GM12878 (cell line): ENCODE measurements around the gene ADORA2B. TPM values are rescaled to one million over a fixed set of nuclear protein-coding genes. Genes with fewer than 3 reads are reported as not detected.
A peak's percentile ranks its signal among the peaks of the same experiment; 100 is the strongest.

Source experiments
- ATAC-seq: fragments of 200-7000 bp; cut with Tn5 transposase; 3 replicates; pipeline ENCODE4 v1.9.1; 2020; ENCODE audit warnings: mild to moderate bottlenecking, moderate library complexity
- BruUV-seq: library from RNA; stranded (reverse); fragments of 400-500 nt; replicated peaks from 2 replicates; lab custom pipeline; 2021; lab: Mats Ljungman, UMichigan
- CTCF ChIA-PET: fragments of 300-600 bp; sonication (Branson Sonifier 250); formaldehyde crosslinking; extraction: SDS; loops from one replicate; lab custom pipeline; 2021; ENCODE audit warnings: inconsistent platforms; lab: Yijun Ruan, JAX
- POLR2A ChIA-PET: fragments of 350-600 bp; formaldehyde crosslinking; extraction: SDS; loops from one replicate; lab custom pipeline; 2021; ENCODE audit warnings: inconsistent platforms; lab: Charles Lee
- RAD21 ChIA-PET: fragments of 300-600 bp; sonication (Branson Sonifier 250); formaldehyde crosslinking; loops from one replicate; lab custom pipeline; 2023; ENCODE audit warnings: antibody characterized with exemption; ENCODE audit not compliant: unreplicated experiment; lab: Charles Lee
- SMC1A ChIA-PET: fragments of 300-600 bp; sonication (Branson Sonifier 250); formaldehyde crosslinking; loops from one replicate; lab custom pipeline; 2023; ENCODE audit not compliant: unreplicated experiment, uncharacterized antibody; lab: Charles Lee
- DNase-seq: peaks from one replicate; pipeline ENCODE4 v3.0.0-alpha.2; 2011; ENCODE audit warnings: low read depth, low spot score
- FAIRE-seq: peaks from 3 replicates; lab custom pipeline; 2011; peaks lifted over from hg19 to GRCh38; lab: Jason Lieb, UNC
- H2AFZ ChIP-seq: 2 replicates; pipeline ENCODE4 v1.6.0; 2011; ENCODE audit warnings: low read depth, low read length, control low read depth; ENCODE audit not compliant: control insufficient read depth
- H3K27ac ChIP-seq: 2 replicates; pipeline ENCODE4 v1.5.1; 2011; ENCODE audit warnings: control low read depth; ENCODE audit not compliant: control insufficient read depth, insufficient read depth
- H3K27me3 ChIP-seq, 2 experiments: replicated peaks in 1 of 2; 2 replicates each; pipeline versions ENCODE4 v1.6.0 to v1.6.1; 2011; ENCODE audit warnings: low read length in 1 of 2; ENCODE audit not compliant: control insufficient read depth in 2 of 2, insufficient read depth in 2 of 2
- H3K36me3 ChIP-seq, 2 experiments: 2 replicates each; pipeline ENCODE4 v1.5.1; 2011; ENCODE audit warnings: low read length in 1 of 2; ENCODE audit not compliant: control insufficient read depth in 2 of 2, insufficient read depth in 2 of 2
- H3K4me1 ChIP-seq: 2 replicates; pipeline ENCODE4 v1.6.1; 2011; ENCODE audit warnings: mild to moderate bottlenecking, low read length, moderate library complexity, mixed read lengths; ENCODE audit not compliant: control insufficient read depth, insufficient read depth
- H3K4me2 ChIP-seq: 2 replicates; pipeline ENCODE4 v1.6.0; 2011; ENCODE audit warnings: control low read depth; ENCODE audit not compliant: control insufficient read depth, insufficient read depth
- H3K4me3 ChIP-seq: fragments of 200-600 bp; sonication (generic); 2 replicates; pipeline ENCODE4 v1.5.1; 2016
- H3K79me2 ChIP-seq: 2 replicates; pipeline ENCODE4 v1.6.0; 2011; ENCODE audit warnings: low read length; ENCODE audit not compliant: control insufficient read depth, insufficient read depth
- H3K9ac ChIP-seq: 2 replicates; pipeline ENCODE4 v1.8.0; 2011; ENCODE audit warnings: low read length, control low read depth, mixed read lengths; ENCODE audit not compliant: control insufficient read depth, insufficient read depth
- H3K9me3 ChIP-seq: replicated peaks from 3 replicates; pipeline ENCODE4 v1.5.1; 2011; ENCODE audit warnings: mild to moderate bottlenecking, low read length; ENCODE audit not compliant: control insufficient read depth, insufficient read depth
- H4K20me1 ChIP-seq: 2 replicates; pipeline ENCODE4 v1.6.0; 2011; ENCODE audit not compliant: control insufficient read depth, insufficient read depth
- ATF7 ChIP-seq: fragments of 450-650 bp; IDR thresholded peaks from 2 replicates; pipeline ENCODE4 v1.6.1; 2016; ENCODE audit warnings: low read depth, mild to moderate bottlenecking
- BACH1 ChIP-seq: fragments of 450-650 bp; IDR thresholded peaks from 2 replicates; pipeline ENCODE4 v1.6.1; 2017; ENCODE audit warnings: mild to moderate bottlenecking, borderline replicate concordance
- BCL11A ChIP-seq: IDR thresholded peaks from 2 replicates; pipeline ENCODE4 v1.6.1; 2011; ENCODE audit warnings: low read depth, low read length
- CEBPB ChIP-seq, 2 experiments: fragments of 150-350 bp in 1 of 2; IDR thresholded peaks; 2 replicates each; pipeline ENCODE4 v1.6.1; 2012 to 2014; ENCODE audit warnings: low read depth in 2 of 2, low read length in 2 of 2, borderline replicate concordance in 1 of 2, inconsistent platforms in 1 of 2
- EP300 ChIP-seq, 2 experiments: fragments of 150-350 bp in 1 of 2; IDR thresholded peaks; 2 replicates each; pipeline ENCODE4 v1.6.1; 2011 to 2012; ENCODE audit warnings: low read depth in 2 of 2, low read length in 2 of 2, borderline replicate concordance in 1 of 2, improper control_type of control experiment in 1 of 2, inconsistent platforms in 1 of 2; ENCODE audit not compliant: control insufficient read depth in 1 of 2
- ESRRA ChIP-seq: IDR thresholded peaks from 2 replicates; pipeline ENCODE4 v1.6.1; 2012; ENCODE audit warnings: mild to moderate bottlenecking, low read length, improper control_type of control experiment
- ETV6 ChIP-seq, 2 experiments: fragments of 450-650 bp in 1 of 2; IDR thresholded peaks in 1 of 2; conservative IDR thresholded peaks in 1 of 2; 2 replicates each; pipeline ENCODE4 v1.6.1; 2014; ENCODE audit warnings: antibody characterized with exemption in 1 of 2, borderline replicate concordance in 1 of 2, low read depth in 1 of 2, mild to moderate bottlenecking in 1 of 2, moderate library complexity in 1 of 2
- FOXM1 ChIP-seq: IDR thresholded peaks from 2 replicates; pipeline ENCODE4 v1.6.1; 2012; ENCODE audit warnings: low read depth, mild to moderate bottlenecking, inconsistent platforms, low read length, moderate library complexity
- IKZF2 ChIP-seq, 2 experiments: fragments of 450-650 bp; IDR thresholded peaks; 2 replicates each; pipeline ENCODE4 v1.6.1; 2017; ENCODE audit warnings: mild to moderate bottlenecking in 2 of 2, moderate library complexity in 2 of 2
- MTA2 ChIP-seq: fragments of 450-650 bp; IDR thresholded peaks from 2 replicates; pipeline ENCODE4 v1.6.1; 2016; ENCODE audit warnings: low read depth, mild to moderate bottlenecking, moderate library complexity
- NFIC ChIP-seq: IDR thresholded peaks from 2 replicates; pipeline ENCODE4 v1.6.1; 2012; ENCODE audit warnings: low read depth, mild to moderate bottlenecking, inconsistent platforms, low read length, moderate library complexity
- PAX5 ChIP-seq: IDR thresholded peaks from 2 replicates; pipeline ENCODE4 v1.6.1; 2011; ENCODE audit warnings: low read depth, low read length, borderline replicate concordance
- RUNX3 ChIP-seq: IDR thresholded peaks from 2 replicates; pipeline ENCODE4 v1.6.1; 2012; ENCODE audit warnings: low read length, inconsistent platforms
- SMAD1 ChIP-seq: fragments of 450-650 bp; IDR thresholded peaks from 2 replicates; pipeline ENCODE4 v1.6.1; 2018; ENCODE audit warnings: mild to moderate bottlenecking, low read depth; ENCODE audit not compliant: partially characterized antibody
- SPI1 ChIP-seq: IDR thresholded peaks from 2 replicates; pipeline ENCODE4 v1.6.1; 2011; ENCODE audit warnings: low read depth, mild to moderate bottlenecking, low read length, moderate library complexity, borderline replicate concordance; ENCODE audit not compliant: insufficient read depth
- ZNF274 ChIP-seq: IDR thresholded peaks from one replicate; pipeline ENCODE4 v1.8.0; 2011; ENCODE audit not compliant: insufficient read length, insufficient read depth
- WGBS: methylation state at CpG from one replicate; pipeline ENCODE4 v1.1.6; 2016; ENCODE audit warnings: low lambda C conversion rate; ENCODE audit not compliant: insufficient replicate concordance, insufficient coverage; ENCODE audit errors: missing lambda C conversion rate; 5-methylcytosine and 5-hydroxymethylcytosine counted together
- in situ Hi-C: fragments of 300-500 bp; cut with MboI; formaldehyde crosslinking; loops from 9 replicates; pipeline ENCODE4 v1.14.3; 2018; ENCODE audit warnings: mixed read lengths
- intact Hi-C: fragments of 100-400 bp; cut with micrococcal nuclease; formaldehyde crosslinking; loops from one replicate; pipeline ENCODE4 v1.14.2; 2022; ENCODE audit not compliant: unreplicated experiment
- polyA plus RNA-seq, 11 experiments: library from polyadenylated mRNA; depleted of rRNA in 4 of 11; unstranded in 6 of 11; stranded (reverse) in 5 of 11; fragments of >200 nt; fragmentation: Nextera tagmentation in 4 of 11; fragmentation: Illumina TruSeq in 1 of 11; extraction: Ambion mirVana in 4 of 11; extraction: Trizol in 1 of 11; gene quantifications; 1 replicate in 1 of 11; 2 replicates in 10 of 11; pipeline versions ENCODE4 v1.2.1 to v1.2.3, GENCODE V29; 2011 to 2016; ENCODE audit warnings: inconsistent platforms in 2 of 11, missing spikeins in 2 of 11, low read depth in 1 of 11
- total RNA-seq, 4 experiments: library from RNA; depleted of rRNA in 3 of 4; stranded (reverse); fragments of >200 nt in 3 of 4; fragmentation: Illumina TruSeq in 1 of 4; extraction: Trizol in 1 of 4; gene quantifications; 2 replicates each; pipeline versions ENCODE4 v1.2.1 to v1.2.3, GENCODE V29; 2013 to 2021
- TF ChIP-seq, protein P1 (sequence below): fragments of 450-650 bp; IDR thresholded peaks from 2 replicates; pipeline ENCODE4 v1.6.1; 2017; ENCODE audit warnings: mild to moderate bottlenecking, low read depth, inconsistent platforms; ENCODE audit not compliant: poor library complexity, severe bottlenecking
- TF ChIP-seq, protein P2 (sequence below): IDR thresholded peaks from 2 replicates; pipeline ENCODE4 v1.6.1; 2012; ENCODE audit warnings: low read length, inconsistent platforms

The ADORA2B gene
- total and polyA plus RNA-seq, 10 of the 15 experiments (the other 5 are each of a cell fraction or from before 2014, with no cell fraction given) = 0.05 to 0.42 (median 0.17) TPM

DNA sequence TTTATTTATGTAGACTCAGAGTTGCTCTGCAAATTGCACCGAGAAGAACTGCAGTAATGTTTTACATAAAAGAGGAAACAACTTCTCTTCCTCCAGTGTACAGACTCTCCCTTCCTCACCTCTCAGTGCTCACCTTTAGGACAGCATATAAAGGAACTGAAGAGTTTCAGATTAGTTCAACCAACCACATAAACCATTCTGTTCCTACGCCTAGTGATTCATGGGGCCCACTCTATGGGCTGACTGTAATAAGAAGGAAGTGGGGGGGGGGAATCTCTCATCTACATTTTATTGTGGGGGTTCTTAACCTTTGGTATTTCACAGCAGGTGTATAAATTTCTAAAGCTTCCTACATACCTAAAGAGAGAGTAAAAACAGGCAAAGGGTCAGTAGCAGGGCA lies 36.3 kb downstream of the ADORA2B start:
- BruUV-seq = no TSS peak
- Histone ChIP-seq H4K20me1 (0 out of 2 replicates have a peak, but pooled peaks cover 3% of the 10 kb centered on the region), H3K79me2 (no peaks in the 10 kb centered on the region), H3K9ac (no peak overlapping the region), H3K4me1 (peaks cover 17% of the 10 kb centered on the region), H3K4me3 (no peak overlapping the region), H3K36me3 (no peaks in the 10 kb centered on the region), H3K27ac (no peak overlapping the region), H3K4me2 (peak overlapping the region; percentile 56), H3K9me3 (no peaks in the 10 kb centered on the region), H2AFZ (no peak overlapping the region), H3K27me3 (no peaks in the 10 kb centered on the region)
- ATAC-seq (peak; percentile 98), DNase-seq (peak; percentile 55), FAIRE-seq (peak; percentile 80)
- in situ Hi-C loops = loop anchor here (25.0 kb wide), 2 partner anchors 419 to 719 kb away; partner anchors contain the start of genes PMP22 and TVP23C
- POLR2A ChIA-PET = no interaction called here
- intact Hi-C loops = no loop called here
- RAD21 ChIA-PET = interaction anchor here (0.7 kb wide), 1 partner anchor 232 kb away, joined by 3 read pairs; no protein-coding TSS in a partner anchor
- SMC1A ChIA-PET = interaction anchor here (0.7 to 1.8 kb wide), 2 partner anchors 17 to 23 kb away, joined by 3 to 5 read pairs; no protein-coding TSS in a partner anchor
- CTCF ChIA-PET = no interaction called here
- WGBS = 5% methylated on average over 2 of the region's 2 CpGs
- TF ChIP-seq PAX5 (peak; percentile 22; the same call in 1 of the 2 replicates), FOXM1 (0 out of 2 replicates have a peak, but pooled peaks have one; percentile 18), ESRRA (no peak), IKZF2 (IDR thresholded peaks at IDR 0.05) (peak in 1 of 2 experiments; percentile 32; a peak in 2 of 4 replicates), CEBPB (IDR thresholded peaks at IDR 0.05; ENCODE audit: borderline replicate concordance in 1 of 2, low read depth in 2 of 2, low read length in 2 of 2) (0 out of 4 replicates have a peak, but pooled peaks of 1 of the 2 experiments have one; percentile 36), RUNX3 (peak; percentile 92), MTA2 (peak; percentile 28; the same call in 1 of the 2 replicates), BCL11A (peak; percentile 41; the same call in 1 of the 2 replicates), SPI1 (peak; percentile 79), NFIC (peak; percentile 69), SMAD1 (no peak), ZNF274 (no peak), EP300 (IDR thresholded peaks at IDR 0.05; ENCODE audit: borderline replicate concordance in 1 of 2, control insufficient read depth in 1 of 2, low read depth in 2 of 2, low read length in 2 of 2) (peak in 1 of 2 experiments; percentile 38; a peak in 2 of 4 replicates), ETV6 (conservative IDR thresholded peaks at IDR 0.05 in 1 of 2, IDR thresholded peaks at IDR 0.05 in 1 of 2; ENCODE audit: borderline replicate concordance in 1 of 2, low read depth in 1 of 2) (peak in 1 of 2 experiments; percentile 47; a peak in 1 of 4 replicates), ATF7 (0 out of 2 replicates have a peak, but pooled peaks have one; percentile 25), BACH1 (no peak)
- TF ChIP-seq, protein P1, sequence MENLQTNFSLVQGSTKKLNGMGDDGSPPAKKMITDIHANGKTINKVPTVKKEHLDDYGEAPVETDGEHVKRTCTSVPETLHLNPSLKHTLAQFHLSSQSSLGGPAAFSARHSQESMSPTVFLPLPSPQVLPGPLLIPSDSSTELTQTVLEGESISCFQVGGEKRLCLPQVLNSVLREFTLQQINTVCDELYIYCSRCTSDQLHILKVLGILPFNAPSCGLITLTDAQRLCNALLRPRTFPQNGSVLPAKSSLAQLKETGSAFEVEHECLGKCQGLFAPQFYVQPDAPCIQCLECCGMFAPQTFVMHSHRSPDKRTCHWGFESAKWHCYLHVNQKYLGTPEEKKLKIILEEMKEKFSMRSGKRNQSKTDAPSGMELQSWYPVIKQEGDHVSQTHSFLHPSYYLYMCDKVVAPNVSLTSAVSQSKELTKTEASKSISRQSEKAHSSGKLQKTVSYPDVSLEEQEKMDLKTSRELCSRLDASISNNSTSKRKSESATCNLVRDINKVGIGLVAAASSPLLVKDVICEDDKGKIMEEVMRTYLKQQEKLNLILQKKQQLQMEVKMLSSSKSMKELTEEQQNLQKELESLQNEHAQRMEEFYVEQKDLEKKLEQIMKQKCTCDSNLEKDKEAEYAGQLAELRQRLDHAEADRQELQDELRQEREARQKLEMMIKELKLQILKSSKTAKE = no peak
- TF ChIP-seq, protein P2, sequence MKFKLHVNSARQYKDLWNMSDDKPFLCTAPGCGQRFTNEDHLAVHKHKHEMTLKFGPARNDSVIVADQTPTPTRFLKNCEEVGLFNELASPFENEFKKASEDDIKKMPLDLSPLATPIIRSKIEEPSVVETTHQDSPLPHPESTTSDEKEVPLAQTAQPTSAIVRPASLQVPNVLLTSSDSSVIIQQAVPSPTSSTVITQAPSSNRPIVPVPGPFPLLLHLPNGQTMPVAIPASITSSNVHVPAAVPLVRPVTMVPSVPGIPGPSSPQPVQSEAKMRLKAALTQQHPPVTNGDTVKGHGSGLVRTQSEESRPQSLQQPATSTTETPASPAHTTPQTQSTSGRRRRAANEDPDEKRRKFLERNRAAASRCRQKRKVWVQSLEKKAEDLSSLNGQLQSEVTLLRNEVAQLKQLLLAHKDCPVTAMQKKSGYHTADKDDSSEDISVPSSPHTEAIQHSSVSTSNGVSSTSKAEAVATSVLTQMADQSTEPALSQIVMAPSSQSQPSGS = peak; percentile 49; the same call in 1 of the 2 replicates
